ENCODE measurements around the gene SETBP1.
A peak's percentile ranks its signal among the peaks of the same experiment; 100 is the strongest.

The SETBP1 gene

GRCh38 chr18:44680273-44681075, at the start of gene SETBP1:
Gene SETBP1 (plus strand): TSS chr18:44680888. CDS start chr18:44701347, 20,459 bp downstream.
- DNase-seq: no peak

GRCh38 chr18:44632469-44633145, 48.1 kb upstream of the SETBP1 start:
- no peak for DNase-seq

- DNase-seq: no peak
Measured at GRCh38 chr18:44635546-44635945, 45.1 kb upstream of the SETBP1 start.

GRCh38 chr18:44636241-44636640, 44.4 kb upstream of the SETBP1 start:
- peak; percentile 7 for DNase-seq

GRCh38 chr18:44637210-44638033, 43.3 kb upstream of the SETBP1 start:
- DNase-seq: no peak

- no peak for DNase-seq
Measured at GRCh38 chr18:44638034-44638540, 42.6 kb upstream of the SETBP1 start.

- no peak for DNase-seq
Measured at GRCh38 chr18:44638811-44639210, 41.9 kb upstream of the SETBP1 start.

GRCh38 chr18:44643004-44643403, 37.7 kb upstream of the SETBP1 start:
- no peak for DNase-seq

- DNase-seq: no peak
Measured at GRCh38 chr18:44651478-44651877, 29.2 kb upstream of the SETBP1 start.

GRCh38 chr18:44651918-44652572, 28.6 kb upstream of the SETBP1 start:
- no peak for DNase-seq

- no peak for DNase-seq
Measured at GRCh38 chr18:44652722-44653121, 28.0 kb upstream of the SETBP1 start.

- no peak for DNase-seq
Measured at GRCh38 chr18:44654573-44654972, 26.1 kb upstream of the SETBP1 start.

- no peak for DNase-seq
Measured at GRCh38 chr18:44655435-44655834, 25.3 kb upstream of the SETBP1 start.

- DNase-seq: no peak
Measured at GRCh38 chr18:44659771-44660170, 20.9 kb upstream of the SETBP1 start.

GRCh38 chr18:44668270-44668975, 12.3 kb upstream of the SETBP1 start:
- no peak for DNase-seq

GRCh38 chr18:44671914-44672313, 8.8 kb upstream of the SETBP1 start:
- no peak for DNase-seq

GRCh38 chr18:44672506-44672905, 8.2 kb upstream of the SETBP1 start:
- DNase-seq: no peak

GRCh38 chr18:44673256-44673880, 7.3 kb upstream of the SETBP1 start:
- no peak for DNase-seq

GRCh38 chr18:44677933-44678332, 2.8 kb upstream of the SETBP1 start:
- no peak for DNase-seq

GRCh38 chr18:44678725-44679055, 2.0 kb upstream of the SETBP1 start:
- DNase-seq: no peak

- peak; percentile 83 for DNase-seq
Measured at GRCh38 chr18:44679056-44679913, 1.4 kb upstream of the SETBP1 start.
